WTC11 (cell line): Measurements from ENCODE around the gene NECTIN1.

ENCODE experiments used
- NFYB ChIP-seq: sonication (generic); formaldehyde crosslinking; conservative IDR thresholded peaks from 2 replicates; pipeline ENCODE4 v1.8.0; 2022; ENCODE audit warnings: low read depth, missing genetic modification reagents
- TF ChIP-seq, protein P1 (sequence below): fragments of 200-600 bp; IDR thresholded peaks from 2 replicates; pipeline ENCODE4 v1.8.0; 2022; ENCODE audit warnings: antibody characterized with exemption

DNA sequence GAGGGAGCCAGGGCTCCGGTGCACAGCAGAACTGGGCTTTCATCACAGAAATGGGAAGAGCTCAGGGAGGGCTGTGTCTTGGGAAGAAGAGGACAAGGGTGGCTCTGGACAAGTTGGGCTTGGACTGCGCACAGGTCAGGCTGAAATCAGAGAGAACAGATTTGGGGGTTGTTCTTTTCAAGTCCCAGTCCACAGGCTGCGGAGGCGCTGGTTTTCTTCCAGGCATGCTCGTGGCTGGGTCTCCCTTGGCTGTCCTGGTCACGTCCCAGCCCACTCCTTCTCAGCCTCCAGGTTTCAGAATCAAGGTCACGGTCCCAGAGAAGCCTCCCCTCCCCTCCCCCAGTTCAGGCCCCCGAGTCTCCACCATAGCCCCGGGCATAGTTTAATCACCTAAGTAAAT, 17.0 kb downstream of the NECTIN1 start:
- TF ChIP-seq, protein P1, sequence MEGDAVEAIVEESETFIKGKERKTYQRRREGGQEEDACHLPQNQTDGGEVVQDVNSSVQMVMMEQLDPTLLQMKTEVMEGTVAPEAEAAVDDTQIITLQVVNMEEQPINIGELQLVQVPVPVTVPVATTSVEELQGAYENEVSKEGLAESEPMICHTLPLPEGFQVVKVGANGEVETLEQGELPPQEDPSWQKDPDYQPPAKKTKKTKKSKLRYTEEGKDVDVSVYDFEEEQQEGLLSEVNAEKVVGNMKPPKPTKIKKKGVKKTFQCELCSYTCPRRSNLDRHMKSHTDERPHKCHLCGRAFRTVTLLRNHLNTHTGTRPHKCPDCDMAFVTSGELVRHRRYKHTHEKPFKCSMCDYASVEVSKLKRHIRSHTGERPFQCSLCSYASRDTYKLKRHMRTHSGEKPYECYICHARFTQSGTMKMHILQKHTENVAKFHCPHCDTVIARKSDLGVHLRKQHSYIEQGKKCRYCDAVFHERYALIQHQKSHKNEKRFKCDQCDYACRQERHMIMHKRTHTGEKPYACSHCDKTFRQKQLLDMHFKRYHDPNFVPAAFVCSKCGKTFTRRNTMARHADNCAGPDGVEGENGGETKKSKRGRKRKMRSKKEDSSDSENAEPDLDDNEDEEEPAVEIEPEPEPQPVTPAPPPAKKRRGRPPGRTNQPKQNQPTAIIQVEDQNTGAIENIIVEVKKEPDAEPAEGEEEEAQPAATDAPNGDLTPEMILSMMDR: no peak
- TF ChIP-seq NFYB (CRISPR knock-in tag): no peak
